Heart left ventricle (tissue), 13 donors: Measurements from ENCODE around the gene AMPD2.

Source experiments
- POLR2A ChIP-seq, 2 donors: fragments of 450-650 bp; IDR thresholded peaks; one replicate each; pipeline ENCODE4 v1.6.1; 2017; ENCODE audit warnings: antibody characterized with exemption in 2 of 2, mild to moderate bottlenecking in 2 of 2, moderate library complexity in 2 of 2
- TF ChIP-seq, protein P1 (sequence below), 12 donors: fragments of 200-600 bp; sonication (generic) in 4 of 12; IDR thresholded peaks; one replicate each; pipeline versions ENCODE4 v1.5.0 to v1.8.0; 2018 to 2022; ENCODE audit warnings: antibody characterized with exemption in 12 of 12, mild to moderate bottlenecking in 5 of 12
- donor health status: ischemic (EF 13 %, LVEDD 7.1; RV severe dilation, severe dysfunction).
- donor health status: DM: no; HTN: yes; CAD: no.
- donor health status: DM: no; HTN: no; CAD: no.
- donor health status: ischemic (EF 25% LVEDD 6.9; RV normal size, moderate dysfunction).
- donor health status: ischemic (EF 25% LVEDD 5.7; RV mildly dilated, moderate dysfunction).
- donor health status: ischemic (EF 35%, LVEDD 5.7; RV mildly dilated, moderate dysfunction).
- donor health status: nonischemic (EF 11% LVEDD 7.7; RV severe dilation, severe dysfunction).
- donor health status: DM: yes; HTN: yes; CAD: no.
- donor health status: PGD.
- donor health status: ischemic (EF 29% LVEDD 5.4; RV normal size, mild dysfunction).
- donor health status: nonischemic (EF 23%, LVEDD 6.1; RV moderate dilation, normal function).

DNA sequence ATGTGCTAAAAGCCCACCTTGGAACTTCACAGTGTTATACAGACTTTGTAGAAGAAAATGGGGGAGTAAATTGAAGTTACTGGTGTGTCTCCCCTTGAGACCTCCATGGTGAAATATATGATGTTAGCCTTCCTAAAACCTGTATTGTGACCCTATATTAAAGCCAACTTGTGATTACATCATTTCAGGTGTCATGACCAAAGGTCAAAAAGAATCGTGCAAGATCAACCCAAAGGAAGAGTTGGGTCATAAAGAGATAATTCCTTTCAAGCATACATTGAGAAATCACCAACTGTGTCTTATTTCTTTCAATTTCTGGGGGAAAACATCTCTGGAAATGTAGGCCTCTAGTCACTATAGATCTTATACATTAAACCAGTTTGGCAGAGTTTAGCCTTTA, 34.9 kb upstream of the AMPD2 start:
- TF ChIP-seq, protein P1, sequence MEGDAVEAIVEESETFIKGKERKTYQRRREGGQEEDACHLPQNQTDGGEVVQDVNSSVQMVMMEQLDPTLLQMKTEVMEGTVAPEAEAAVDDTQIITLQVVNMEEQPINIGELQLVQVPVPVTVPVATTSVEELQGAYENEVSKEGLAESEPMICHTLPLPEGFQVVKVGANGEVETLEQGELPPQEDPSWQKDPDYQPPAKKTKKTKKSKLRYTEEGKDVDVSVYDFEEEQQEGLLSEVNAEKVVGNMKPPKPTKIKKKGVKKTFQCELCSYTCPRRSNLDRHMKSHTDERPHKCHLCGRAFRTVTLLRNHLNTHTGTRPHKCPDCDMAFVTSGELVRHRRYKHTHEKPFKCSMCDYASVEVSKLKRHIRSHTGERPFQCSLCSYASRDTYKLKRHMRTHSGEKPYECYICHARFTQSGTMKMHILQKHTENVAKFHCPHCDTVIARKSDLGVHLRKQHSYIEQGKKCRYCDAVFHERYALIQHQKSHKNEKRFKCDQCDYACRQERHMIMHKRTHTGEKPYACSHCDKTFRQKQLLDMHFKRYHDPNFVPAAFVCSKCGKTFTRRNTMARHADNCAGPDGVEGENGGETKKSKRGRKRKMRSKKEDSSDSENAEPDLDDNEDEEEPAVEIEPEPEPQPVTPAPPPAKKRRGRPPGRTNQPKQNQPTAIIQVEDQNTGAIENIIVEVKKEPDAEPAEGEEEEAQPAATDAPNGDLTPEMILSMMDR (IDR thresholded peaks at IDR 0.05) = no peak
- TF ChIP-seq POLR2A (IDR thresholded peaks at IDR 0.05) = no peak
